WTC11 (cell line): ENCODE data around the gene SHLD1.

Experiments used
- AR ChIP-seq: fragments of 250-450 bp; sonication (Bioruptor Pico); IDR thresholded peaks from 2 replicates; pipeline ENCODE4 v1.9.0; 2021; ENCODE audit warnings: mild to moderate bottlenecking
- E2F4 ChIP-seq: sonication (generic); formaldehyde crosslinking; IDR thresholded peaks from 2 replicates; pipeline ENCODE4 v1.8.1; 2022; ENCODE audit warnings: low read depth, mild to moderate bottlenecking, moderate library complexity, missing genetic modification reagents, borderline replicate concordance
- ESRRA ChIP-seq: sonication (generic); formaldehyde crosslinking; IDR thresholded peaks from 2 replicates; pipeline ENCODE4 v1.8.1; 2022; ENCODE audit warnings: mild to moderate bottlenecking, missing genetic modification reagents, borderline replicate concordance
- ETV6 ChIP-seq: sonication (generic); formaldehyde crosslinking; IDR thresholded peaks from 2 replicates; pipeline ENCODE4 v1.8.1; 2022; ENCODE audit warnings: mild to moderate bottlenecking, missing genetic modification reagents
- FOXJ3 ChIP-seq: sonication (generic); formaldehyde crosslinking; IDR thresholded peaks from 2 replicates; pipeline ENCODE4 v1.9.0; 2021; ENCODE audit warnings: missing genetic modification reagents, mild to moderate bottlenecking, borderline replicate concordance
- FOXP4 ChIP-seq: sonication (generic); formaldehyde crosslinking; IDR thresholded peaks from 2 replicates; pipeline ENCODE4 v1.8.0; 2022; ENCODE audit warnings: mild to moderate bottlenecking, missing genetic modification reagents
- IRF1 ChIP-seq: sonication (generic); formaldehyde crosslinking; IDR thresholded peaks from 2 replicates; pipeline ENCODE4 v1.8.0; 2023; ENCODE audit warnings: missing genetic modification reagents
- IRF2 ChIP-seq: sonication (generic); formaldehyde crosslinking; IDR thresholded peaks from 2 replicates; pipeline ENCODE4 v1.8.0; 2022; ENCODE audit warnings: low read depth, missing genetic modification reagents, borderline replicate concordance
- MLX ChIP-seq: sonication (generic); formaldehyde crosslinking; IDR thresholded peaks from 2 replicates; pipeline ENCODE4 v1.8.1; 2023; ENCODE audit warnings: mild to moderate bottlenecking, missing genetic modification reagents, moderate library complexity
- TEAD1 ChIP-seq: sonication (generic); formaldehyde crosslinking; IDR thresholded peaks from 2 replicates; pipeline ENCODE4 v1.8.0; 2022; ENCODE audit warnings: mild to moderate bottlenecking, missing genetic modification reagents
- USF2 ChIP-seq: sonication (generic); formaldehyde crosslinking; IDR thresholded peaks from 2 replicates; pipeline ENCODE4 v1.8.1; 2023; ENCODE audit warnings: mild to moderate bottlenecking, missing genetic modification reagents, moderate library complexity
- ZNF121 ChIP-seq: sonication (generic); formaldehyde crosslinking; IDR thresholded peaks from 2 replicates; pipeline ENCODE4 v1.8.0; 2023; ENCODE audit warnings: missing genetic modification reagents

GRCh38 chr20:5797165-5797564, 47.0 kb downstream of the SHLD1 start:
- TF ChIP-seq AR (CRISPR knock-in tag), result no peak
- no peak for TF ChIP-seq IRF1
- TF ChIP-seq TEAD1 (CRISPR knock-in tag), result no peak
- no peak for TF ChIP-seq FOXJ3 (CRISPR knock-in tag)
- no peak for TF ChIP-seq E2F4 (CRISPR knock-in tag)
- TF ChIP-seq MLX, result no peak
- no peak for TF ChIP-seq ESRRA
- no peak for TF ChIP-seq FOXP4 (CRISPR knock-in tag)
- TF ChIP-seq ETV6 (CRISPR knock-in tag), result no peak
- TF ChIP-seq USF2 (CRISPR knock-in tag), result no peak
- no peak for TF ChIP-seq IRF2
- peak; percentile 87; the same call in 1 of the 2 replicates for TF ChIP-seq ZNF121 (CRISPR knock-in tag)
